ENCODE results near the gene CCIN. TPM values are rescaled to one million over a fixed set of nuclear protein-coding genes. Genes with fewer than 3 reads are reported as not detected.

The CCIN gene
- total and polyA plus RNA-seq, 2 of the 13 experiments (the other 11 are each of a cell fraction or from before 2014, with no cell fraction given): not detected

DNA sequence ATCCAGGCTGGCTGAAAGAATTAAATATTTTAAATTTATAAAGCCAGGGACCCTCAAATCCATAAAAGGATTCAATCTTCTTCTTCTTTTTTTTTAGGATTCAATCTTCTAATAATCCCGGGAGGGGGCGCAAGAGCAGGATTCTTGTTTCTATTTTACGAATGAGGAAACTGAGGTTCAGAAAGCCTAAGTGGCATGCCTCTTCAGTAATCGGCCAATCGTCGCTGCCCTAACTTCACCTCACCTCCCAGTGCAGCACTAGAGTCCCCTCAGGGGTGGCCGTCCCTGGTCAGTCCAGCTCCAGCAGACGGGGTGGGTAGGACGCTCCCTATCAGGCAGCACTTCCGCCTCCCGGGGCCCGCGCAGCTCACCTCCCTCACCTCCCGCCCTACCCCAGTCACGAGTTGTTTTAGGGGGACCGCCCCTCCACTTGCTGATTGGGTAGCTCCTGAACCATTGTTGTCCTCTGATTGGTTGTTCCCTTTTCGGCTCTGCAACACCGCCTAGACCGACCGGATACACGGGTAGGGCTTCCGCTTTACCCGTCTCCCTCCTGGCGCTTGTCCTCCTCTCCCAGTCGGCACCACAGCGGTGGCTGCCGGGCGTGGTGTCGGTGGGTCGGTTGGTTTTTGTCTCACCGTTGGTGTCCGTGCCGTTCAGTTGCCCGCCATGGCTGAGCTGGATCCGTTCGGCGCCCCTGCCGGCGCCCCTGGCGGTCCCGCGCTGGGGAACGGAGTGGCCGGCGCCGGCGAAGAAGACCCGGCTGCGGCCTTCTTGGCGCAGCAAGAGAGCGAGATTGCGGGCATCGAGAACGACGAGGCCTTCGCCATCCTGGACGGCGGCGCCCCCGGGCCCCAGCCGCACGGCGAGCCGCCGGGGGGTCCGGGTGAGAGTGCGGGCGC is 21.5 kb downstream of the CCIN start, which contains the start of gene CLTA (continued):
- TF ChIP-seq PATZ1 (CRISPR knock-in tag; IDR thresholded peaks at IDR 0.05) (peak; percentile 63), ZKSCAN5 (CRISPR knock-in tag; IDR thresholded peaks at IDR 0.05) (peak; percentile 97), JARID2 (CRISPR knock-in tag; IDR thresholded peaks at IDR 0.05; ENCODE audit: insufficient replicate concordance) (no peak), ELF3 (CRISPR knock-in tag; IDR thresholded peaks at IDR 0.05) (peak; percentile 96), ZNF513 (CRISPR knock-in tag; conservative IDR thresholded peaks at IDR 0.05) (0 out of 2 replicates have a peak, but pooled peaks have one; percentile 39), KAT8 (CRISPR knock-in tag; IDR thresholded peaks at IDR 0.05) (peak; percentile 92), NR3C1 (CRISPR knock-in tag; IDR thresholded peaks at IDR 0.05) (no peak), KLF12 (CRISPR knock-in tag; IDR thresholded peaks at IDR 0.05; ENCODE audit: borderline replicate concordance) (0 out of 2 replicates have a peak, but pooled peaks have one; percentile 59), SMARCC2 (IDR thresholded peaks at IDR 0.05) (no peak), RFXAP (CRISPR knock-in tag; IDR thresholded peaks at IDR 0.05; ENCODE audit: borderline replicate concordance) (peak; percentile 88), FOXK1 (CRISPR knock-in tag; IDR thresholded peaks at IDR 0.05; ENCODE audit: borderline replicate concordance, low read depth) (peak; percentile 55; the same call in 1 of the 2 replicates), HOXD1 (CRISPR knock-in tag; IDR thresholded peaks at IDR 0.05) (peak; percentile 88), NFYB (CRISPR knock-in tag; IDR thresholded peaks at IDR 0.05) (peak; percentile 94), MAFK (conservative IDR thresholded peaks at IDR 0.05 in 1 of 2, IDR thresholded peaks at IDR 0.05 in 1 of 2; ENCODE audit: low read length in 2 of 2) (no peak), ATF7-NPFF (CRISPR knock-in tag; IDR thresholded peaks at IDR 0.05; ENCODE audit: low read depth) (peak; percentile 71; the same call in 1 of the 2 replicates), GPN1 (CRISPR knock-in tag; IDR thresholded peaks at IDR 0.05; ENCODE audit: borderline replicate concordance) (0 out of 2 replicates have a peak, but pooled peaks have one; percentile 43)
- TF ChIP-seq, protein P1, sequence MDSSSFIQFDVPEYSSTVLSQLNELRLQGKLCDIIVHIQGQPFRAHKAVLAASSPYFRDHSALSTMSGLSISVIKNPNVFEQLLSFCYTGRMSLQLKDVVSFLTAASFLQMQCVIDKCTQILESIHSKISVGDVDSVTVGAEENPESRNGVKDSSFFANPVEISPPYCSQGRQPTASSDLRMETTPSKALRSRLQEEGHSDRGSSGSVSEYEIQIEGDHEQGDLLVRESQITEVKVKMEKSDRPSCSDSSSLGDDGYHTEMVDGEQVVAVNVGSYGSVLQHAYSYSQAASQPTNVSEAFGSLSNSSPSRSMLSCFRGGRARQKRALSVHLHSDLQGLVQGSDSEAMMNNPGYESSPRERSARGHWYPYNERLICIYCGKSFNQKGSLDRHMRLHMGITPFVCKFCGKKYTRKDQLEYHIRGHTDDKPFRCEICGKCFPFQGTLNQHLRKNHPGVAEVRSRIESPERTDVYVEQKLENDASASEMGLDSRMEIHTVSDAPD (CRISPR knock-in tag; IDR thresholded peaks at IDR 0.05): no peak
- TF ChIP-seq, protein P2, sequence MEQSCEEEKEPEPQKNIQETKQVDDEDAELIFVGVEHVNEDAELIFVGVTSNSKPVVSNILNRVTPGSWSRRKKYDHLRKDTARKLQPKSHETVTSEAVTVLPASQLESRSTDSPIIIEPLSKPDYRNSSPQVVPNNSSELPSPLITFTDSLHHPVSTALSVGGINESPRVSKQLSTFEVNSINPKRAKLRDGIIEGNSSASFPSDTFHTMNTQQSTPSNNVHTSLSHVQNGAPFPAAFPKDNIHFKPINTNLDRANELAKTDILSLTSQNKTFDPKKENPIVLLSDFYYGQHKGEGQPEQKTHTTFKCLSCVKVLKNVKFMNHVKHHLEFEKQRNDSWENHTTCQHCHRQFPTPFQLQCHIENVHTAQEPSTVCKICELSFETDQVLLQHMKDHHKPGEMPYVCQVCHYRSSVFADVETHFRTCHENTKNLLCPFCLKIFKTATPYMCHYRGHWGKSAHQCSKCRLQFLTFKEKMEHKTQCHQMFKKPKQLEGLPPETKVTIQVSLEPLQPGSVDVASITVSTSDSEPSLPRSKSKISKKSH (CRISPR knock-in tag; IDR thresholded peaks at IDR 0.05; ENCODE audit: borderline replicate concordance): peak; percentile 53; the same call in 1 of the 2 replicates
- TF ChIP-seq, protein P3, sequence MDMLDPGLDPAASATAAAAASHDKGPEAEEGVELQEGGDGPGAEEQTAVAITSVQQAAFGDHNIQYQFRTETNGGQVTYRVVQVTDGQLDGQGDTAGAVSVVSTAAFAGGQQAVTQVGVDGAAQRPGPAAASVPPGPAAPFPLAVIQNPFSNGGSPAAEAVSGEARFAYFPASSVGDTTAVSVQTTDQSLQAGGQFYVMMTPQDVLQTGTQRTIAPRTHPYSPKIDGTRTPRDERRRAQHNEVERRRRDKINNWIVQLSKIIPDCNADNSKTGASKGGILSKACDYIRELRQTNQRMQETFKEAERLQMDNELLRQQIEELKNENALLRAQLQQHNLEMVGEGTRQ (IDR thresholded peaks at IDR 0.05; ENCODE audit: low read depth, low read length): peak; percentile 41
- TF ChIP-seq, protein P3 (CRISPR knock-in tag; IDR thresholded peaks at IDR 0.05; ENCODE audit: borderline replicate concordance): peak; percentile 78

Data from HepG2 (cell line).